AG04449 (cell line): ENCODE data around the gene FAM234A.

Experiments used
- CTCF ChIA-PET: fragments of 350-600 bp; formaldehyde crosslinking; extraction: SDS; loops from one replicate; lab custom pipeline; 2021; ENCODE audit warnings: antibody characterized with exemption; lab: Yijun Ruan, JAX
- POLR2A ChIA-PET: fragments of 400-600, 350-600 bp; formaldehyde crosslinking; extraction: SDS; loops from one replicate; lab custom pipeline; 2020; ENCODE audit warnings: antibody characterized with exemption, inconsistent platforms; lab: Yijun Ruan, JAX
- DNase-seq: peaks from one replicate; pipeline ENCODE4 v3.0.0-alpha.2; 2010; ENCODE audit warnings: low read depth, low spot score
- H3K4me3 ChIP-seq: 2 replicates; pipeline ENCODE4 v1.5.1; 2011; ENCODE audit warnings: low read depth, mild to moderate bottlenecking, control low read depth, low read length
- CTCF ChIP-seq: IDR thresholded peaks from one replicate; pipeline ENCODE4 v1.5.1; 2011; ENCODE audit warnings: mild to moderate bottlenecking, moderate library complexity, low read length, control low read depth, inconsistent platforms; ENCODE audit not compliant: insufficient read depth; ENCODE audit errors: missing control alignments

Gene FAM234A

GRCh38 chr16:311725-312124 is 77.1 kb downstream of the FAM234A start:
- no peak for TF ChIP-seq CTCF
- CTCF ChIA-PET = no interaction called here
- DNase-seq = no peak
- H3K4me3 ChIP-seq = no peak overlapping the region
- POLR2A ChIA-PET = no interaction called here

GRCh38 chr16:314351-314750 is 79.7 kb downstream of the FAM234A start:
- ChIA-PET CTCF (no interaction called here), POLR2A (no interaction called here)
- no peak for DNase-seq
- TF ChIP-seq CTCF = no peak
- no peak overlapping the region for H3K4me3 ChIP-seq

- ChIA-PET CTCF (no interaction called here), POLR2A (no interaction called here)
- H3K4me3 ChIP-seq = no peak overlapping the region
- no peak for TF ChIP-seq CTCF
- no peak for DNase-seq
These were observed 80.2 kb downstream of the FAM234A start for GRCh38 chr16:314795-315299.
